CD4-positive, alpha-beta T cell (primary cell): ENCODE data around the gene TP53TG3F. TPM values are rescaled to one million over a fixed set of nuclear protein-coding genes. Genes with fewer than 3 reads are reported as not detected.
"Not testable (repeated sequence)": the region's sequence is repeated elsewhere in the genome, so short reads cannot be mapped to it uniquely, and the experiment has no call there.

Experiments used
- ATAC-seq: fragments of 200-7000 bp; cut with Tn5 transposase; one replicate; pipeline ENCODE4 v1.10.0; 2022; ENCODE audit warnings: mild to moderate bottlenecking; ENCODE audit not compliant: poor library complexity
- CTCF ChIA-PET: fragments of 350-600 bp; sonication (Branson Sonifier 250); formaldehyde crosslinking; loops from one replicate; lab custom pipeline; 2021; ENCODE audit warnings: antibody characterized with exemption, inconsistent platforms; lab: Charles Lee
- POLR2A ChIA-PET: fragments of 350-600 bp; sonication (Branson Sonifier 250); formaldehyde crosslinking; loops from one replicate; lab custom pipeline; 2021; ENCODE audit warnings: antibody characterized with exemption, inconsistent platforms; lab: Charles Lee
- DNase-seq, 14 experiments: peaks; one replicate each; pipeline ENCODE4 v3.0.0-alpha.2; 2013 to 2020; ENCODE audit warnings: mixed read lengths in 2 of 14
- H3K27ac ChIP-seq, 2 donors: one replicate each; pipeline versions ENCODE4 v1.5.1 to v1.7.0; 2013; ENCODE audit warnings: low read length in 2 of 2, low read depth in 1 of 2, mild to moderate bottlenecking in 1 of 2
- H3K27me3 ChIP-seq, 2 experiments: 1 replicate in 1 of 2; 2 replicates in 1 of 2; pipeline versions ENCODE4 v1.6.1 to v1.7.0; 2013; ENCODE audit warnings: low read length in 2 of 2, control low read depth in 1 of 2, mild to moderate bottlenecking in 1 of 2, moderate library complexity in 1 of 2; ENCODE audit not compliant: insufficient read depth in 2 of 2, control insufficient read depth in 1 of 2
- H3K36me3 ChIP-seq: one replicate; pipeline ENCODE4 v1.6.1; 2013; ENCODE audit warnings: low read length, control low read depth; ENCODE audit not compliant: insufficient read depth
- H3K4me1 ChIP-seq: one replicate; pipeline ENCODE4 v1.6.1; 2013; ENCODE audit warnings: low read length, control low read depth; ENCODE audit not compliant: insufficient read depth
- H3K4me3 ChIP-seq: one replicate; pipeline ENCODE4 v1.5.1; 2013; ENCODE audit warnings: mild to moderate bottlenecking, low read length, moderate library complexity
- H3K9me3 ChIP-seq, 2 experiments: 1 replicate in 1 of 2; 2 replicates in 1 of 2; pipeline versions ENCODE4 v1.6.1 to v1.7.0; 2013; ENCODE audit warnings: low read length in 2 of 2, mild to moderate bottlenecking in 2 of 2, control low read depth in 1 of 2, moderate library complexity in 1 of 2; ENCODE audit not compliant: control insufficient read depth in 1 of 2, insufficient read depth in 1 of 2
- H3K27ac Mint-ChIP-seq: one replicate; pipeline ENCODE4 v1.8.0; 2020; ENCODE audit warnings: mixed read lengths
- H3K27me3 Mint-ChIP-seq: one replicate; pipeline ENCODE4 v1.8.0; 2021; ENCODE audit warnings: mixed read lengths
- H3K36me3 Mint-ChIP-seq: one replicate; pipeline ENCODE4 v1.8.0; 2021; ENCODE audit warnings: low read depth, mixed read lengths
- H3K4me1 Mint-ChIP-seq: one replicate; pipeline ENCODE4 v1.8.0; 2021; ENCODE audit warnings: low read depth, mixed read lengths
- H3K4me3 Mint-ChIP-seq: one replicate; pipeline ENCODE4 v1.8.0; 2020; ENCODE audit warnings: mild to moderate bottlenecking, mixed read lengths
- H3K9me3 Mint-ChIP-seq: one replicate; pipeline ENCODE4 v1.8.0; 2020; ENCODE audit warnings: mixed read lengths
- intact Hi-C, 2 experiments: fragments of 100-400 bp; cut with DNase I in 1 of 2; cut with micrococcal nuclease in 1 of 2; formaldehyde crosslinking; loops; one replicate each; pipeline versions ENCODE4 v1.15.1 to v1.9.0; 2023 to 2025; cut with DNase I, micrococcal nuclease
- polyA plus RNA-seq, 2 donors: library from polyadenylated mRNA; unstranded; fragments of 120-200 nt; gene quantifications; one replicate each; pipeline ENCODE4 v1.2.1, GENCODE V29; 2013
- total RNA-seq, 174 experiments: library from RNA in 2 of 174; stranded (reverse) in 2 of 174; gene quantifications; one replicate each; pipeline ENCODE4 v1.2.3 and lab custom pipeline; 2021 to 2026

Gene TP53TG3F
- total RNA-seq (not detected), total RNA-seq (lab: John Stamatoyannopoulos, UW) (0 reads per million in 172 experiments)
- polyA plus RNA-seq (2013, experiment 1 of 2): not detected
- not detected for polyA plus RNA-seq (2013, experiment 2 of 2)

- DNase-seq, POLR2A ChIA-PET, H3K36me3 ChIP-seq, H3K9me3 Mint-ChIP-seq, H3K36me3 Mint-ChIP-seq, H3K4me1 Mint-ChIP-seq, ATAC-seq, H3K9me3 ChIP-seq, intact Hi-C loops, H3K4me1 ChIP-seq, H3K4me3 Mint-ChIP-seq, H3K27ac ChIP-seq, H3K27me3 ChIP-seq, CTCF ChIA-PET, H3K27ac Mint-ChIP-seq, H3K27me3 Mint-ChIP-seq, H3K4me3 ChIP-seq: not testable (repeated sequence)
Observed at GRCh38 chr16:33459312-33459711, at the start of gene TP53TG3F. TSS of gene TP53TG3F (plus strand) at chr16:33459612. CDS start at chr16:33459680, 68 bp downstream.

GRCh38 chr16:33491611-33492010 lies 32.2 kb downstream of the TP53TG3F start:
- DNase-seq, H3K27ac ChIP-seq, H3K4me3 Mint-ChIP-seq, H3K9me3 Mint-ChIP-seq, H3K4me1 Mint-ChIP-seq, ATAC-seq, POLR2A ChIA-PET, H3K4me3 ChIP-seq, H3K36me3 Mint-ChIP-seq, H3K36me3 ChIP-seq, H3K9me3 ChIP-seq, H3K27me3 ChIP-seq, H3K4me1 ChIP-seq, H3K27me3 Mint-ChIP-seq, intact Hi-C loops, H3K27ac Mint-ChIP-seq, CTCF ChIA-PET: not testable (repeated sequence)

DNA sequence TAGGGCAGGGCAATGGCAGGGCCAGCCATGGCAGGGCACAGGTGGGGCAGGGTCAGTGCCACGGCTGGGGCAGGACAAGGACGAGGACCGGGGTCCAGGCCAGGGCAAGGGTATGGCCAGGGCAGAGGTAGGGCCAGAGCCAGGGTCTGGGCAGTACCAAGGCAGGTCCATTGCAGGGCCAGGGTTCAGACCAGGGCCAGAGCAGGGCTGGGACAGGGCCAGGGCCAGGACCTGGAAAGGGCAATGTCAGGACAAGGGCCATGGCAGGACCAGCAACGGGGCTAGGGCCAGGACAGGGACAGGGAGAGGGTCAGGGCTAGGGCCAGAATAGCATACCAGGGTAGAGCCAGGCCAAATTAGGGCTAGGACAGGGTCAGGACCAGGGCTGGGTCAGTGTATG lies 47.8 kb downstream of the TP53TG3F start:
- H3K4me1 ChIP-seq, H3K4me3 Mint-ChIP-seq, H3K36me3 ChIP-seq, DNase-seq, H3K27ac ChIP-seq, intact Hi-C loops, H3K9me3 Mint-ChIP-seq, POLR2A ChIA-PET, H3K36me3 Mint-ChIP-seq, ATAC-seq, CTCF ChIA-PET, H3K4me3 ChIP-seq, H3K27me3 ChIP-seq, H3K4me1 Mint-ChIP-seq, H3K27me3 Mint-ChIP-seq, H3K27ac Mint-ChIP-seq, H3K9me3 ChIP-seq: not testable (repeated sequence)

GRCh38 chr16:33509070-33509469 lies 49.7 kb downstream of the TP53TG3F start:
- intact Hi-C loops, POLR2A ChIA-PET, H3K9me3 Mint-ChIP-seq, H3K27ac Mint-ChIP-seq, H3K36me3 Mint-ChIP-seq, H3K9me3 ChIP-seq, H3K27ac ChIP-seq, H3K4me1 ChIP-seq, H3K4me1 Mint-ChIP-seq, DNase-seq, H3K4me3 ChIP-seq, H3K36me3 ChIP-seq, H3K27me3 ChIP-seq, CTCF ChIA-PET, H3K27me3 Mint-ChIP-seq, H3K4me3 Mint-ChIP-seq, ATAC-seq: not testable (repeated sequence)

DNA sequence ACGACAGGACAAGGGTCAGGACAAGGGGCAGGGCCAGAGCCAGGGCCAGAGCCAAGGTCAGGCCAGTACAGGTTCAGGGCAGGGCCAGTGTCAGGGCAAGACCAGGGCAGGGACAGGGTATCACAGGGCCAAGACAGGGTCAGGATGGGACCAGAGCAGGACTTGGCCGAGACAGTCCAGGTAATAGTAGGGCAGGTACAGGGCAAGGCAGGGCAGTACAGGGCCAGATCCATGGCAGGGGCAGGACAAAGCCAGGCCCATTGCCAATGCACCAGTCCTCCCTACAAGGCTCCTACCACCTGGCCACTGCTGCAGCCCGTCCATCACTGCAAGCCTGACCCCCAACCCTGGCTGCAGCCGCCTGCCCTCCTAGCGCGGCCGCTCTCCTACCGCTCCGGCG lies 50.5 kb downstream of the TP53TG3F start:
- H3K4me3 ChIP-seq, ATAC-seq, H3K36me3 Mint-ChIP-seq, POLR2A ChIA-PET, H3K27ac Mint-ChIP-seq, DNase-seq, CTCF ChIA-PET, H3K27me3 ChIP-seq, H3K9me3 Mint-ChIP-seq, H3K27me3 Mint-ChIP-seq, H3K36me3 ChIP-seq, H3K4me1 Mint-ChIP-seq, intact Hi-C loops, H3K27ac ChIP-seq, H3K4me3 Mint-ChIP-seq, H3K9me3 ChIP-seq, H3K4me1 ChIP-seq: not testable (repeated sequence)

Other genes with a start within 250 kb of the TP53TG3F start
- gene TP53TG3E, start 155.3 kb upstream of the TP53TG3F start, total RNA-seq: not detected
- not detected for gene TP53TG3B, start 98.8 kb upstream of the TP53TG3F start, total RNA-seq